OCI-LY1 (cell line): ENCODE measurements around the gene DENND5B.

ENCODE experiments used
- CTCF ChIP-seq: fragments of 200-600 bp; sonication (generic), shearing (Covaris generic); IDR thresholded peaks from 2 replicates; pipeline ENCODE4 v1.5.1; 2017; ENCODE audit warnings: mild to moderate bottlenecking, antibody characterized with exemption, low read length, moderate library complexity, mixed read lengths
- EZH2 ChIP-seq: fragments of 200-600 bp; sonication (generic), shearing (Covaris generic); IDR thresholded peaks from 2 replicates; pipeline ENCODE4 v1.8.0; 2017; ENCODE audit warnings: borderline replicate concordance, mixed run types, mild to moderate bottlenecking, antibody characterized with exemption, low read length, moderate library complexity, mixed read lengths

- no peak for TF ChIP-seq CTCF
- TF ChIP-seq EZH2, result no peak
Measured at GRCh38 chr12:31586728-31587127, 4.2 kb downstream of the DENND5B start.
